Activated CD4-positive, alpha-beta T cell treated with anti-CD3 and anti-CD28 coated beads, Interleukin-2, amount 50 U/mL, for 48 hours (primary cell): ENCODE data around the gene LRRC75A.
"Not testable (repeated sequence)": the region's sequence is repeated elsewhere in the genome, so short reads cannot be mapped to it uniquely, and the experiment has no call there.

Experiments
- DNase-seq, 2 experiments: peaks; one replicate each; pipeline ENCODE4 v3.0.0-alpha.2; 2020

Gene LRRC75A, protein sequence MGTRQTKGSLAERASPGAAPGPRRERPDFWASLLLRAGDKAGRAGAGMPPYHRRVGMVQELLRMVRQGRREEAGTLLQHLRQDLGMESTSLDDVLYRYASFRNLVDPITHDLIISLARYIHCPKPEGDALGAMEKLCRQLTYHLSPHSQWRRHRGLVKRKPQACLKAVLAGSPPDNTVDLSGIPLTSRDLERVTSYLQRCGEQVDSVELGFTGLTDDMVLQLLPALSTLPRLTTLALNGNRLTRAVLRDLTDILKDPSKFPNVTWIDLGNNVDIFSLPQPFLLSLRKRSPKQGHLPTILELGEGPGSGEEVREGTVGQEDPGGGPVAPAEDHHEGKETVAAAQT

DNA sequence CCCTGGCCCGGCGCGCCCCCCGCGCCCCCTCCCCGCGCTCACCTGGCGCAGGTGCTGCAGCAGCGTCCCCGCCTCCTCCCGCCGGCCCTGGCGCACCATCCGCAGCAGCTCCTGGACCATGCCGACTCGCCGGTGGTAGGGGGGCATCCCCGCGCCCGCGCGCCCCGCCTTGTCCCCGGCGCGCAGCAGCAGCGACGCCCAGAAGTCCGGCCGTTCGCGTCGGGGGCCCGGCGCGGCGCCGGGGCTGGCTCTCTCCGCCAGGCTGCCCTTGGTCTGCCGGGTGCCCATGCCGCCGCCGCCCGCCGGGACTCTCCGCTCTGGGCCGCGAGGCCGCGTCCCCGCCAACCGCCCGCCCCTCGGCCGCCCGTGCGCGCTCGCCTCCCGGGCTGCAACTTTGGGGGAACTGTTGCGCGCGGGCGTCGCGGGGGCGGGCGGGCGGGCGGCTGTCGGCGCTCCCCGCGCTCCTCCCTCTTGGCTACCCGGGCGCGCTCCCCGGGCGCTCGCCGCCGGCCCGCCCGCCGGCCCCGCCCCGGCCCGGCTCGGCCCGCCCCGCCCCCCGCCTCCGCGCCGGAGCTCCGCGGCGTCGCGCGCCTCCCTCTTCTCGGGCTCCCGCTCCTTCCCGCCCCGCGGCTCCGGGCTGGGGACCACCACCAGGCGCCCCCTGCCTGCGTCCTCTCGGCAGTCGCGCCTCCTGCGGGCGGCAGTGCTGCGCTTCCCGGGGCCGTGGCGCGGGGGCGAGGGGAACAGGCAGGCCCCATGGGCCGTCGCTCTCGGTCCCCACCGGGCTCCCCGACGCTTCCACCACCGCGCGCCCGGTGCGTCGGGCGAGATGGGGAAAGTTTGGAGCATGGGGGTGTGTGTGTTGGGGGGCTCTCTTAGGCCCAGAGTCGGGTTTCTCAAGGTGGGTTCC lies at the start of gene LRRC75A:
Gene LRRC75A (minus strand): TSS at position 491 of the 910 bp plus-strand sequence. CDS start 203 bp downstream, at position 288.
- DNase-seq = peak; percentile 47 to 52

DNA sequence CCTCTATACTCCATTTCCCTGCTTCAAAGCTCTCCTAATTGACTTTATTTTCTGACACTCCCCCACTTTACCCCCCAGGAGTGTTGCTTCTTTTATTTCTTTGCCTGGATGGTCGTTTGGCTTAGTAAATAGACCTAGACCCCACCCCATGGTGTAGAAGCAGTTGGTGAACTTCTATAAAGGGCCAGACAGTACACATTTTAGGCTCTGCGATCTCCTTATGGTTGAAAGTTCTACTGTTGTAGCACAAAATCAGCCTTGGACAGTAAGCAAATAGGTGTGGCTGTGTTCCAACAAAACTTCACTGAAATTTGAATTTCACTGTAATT lies 45.1 kb upstream of the LRRC75A start:
- no peak for DNase-seq

DNA sequence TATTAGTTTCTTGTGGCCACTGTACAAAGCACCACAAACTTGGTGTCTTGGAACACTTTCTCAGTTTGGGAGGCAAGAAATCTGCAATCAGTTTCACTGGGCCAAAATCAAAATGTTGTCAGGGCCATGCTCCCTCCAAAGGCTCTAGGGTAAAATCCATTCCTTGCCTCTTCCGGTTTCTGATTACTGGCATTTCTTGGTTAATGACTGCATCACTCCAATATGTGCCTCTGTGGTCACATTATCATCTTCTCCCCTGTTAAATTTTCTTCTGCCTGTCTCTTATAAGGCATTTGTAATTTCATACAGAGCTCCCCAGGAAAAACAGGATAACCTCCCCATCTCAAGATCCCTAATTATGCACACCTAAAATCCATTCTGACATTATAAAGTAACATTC lies 42.2 kb upstream of the LRRC75A start:
- no peak for DNase-seq

DNA sequence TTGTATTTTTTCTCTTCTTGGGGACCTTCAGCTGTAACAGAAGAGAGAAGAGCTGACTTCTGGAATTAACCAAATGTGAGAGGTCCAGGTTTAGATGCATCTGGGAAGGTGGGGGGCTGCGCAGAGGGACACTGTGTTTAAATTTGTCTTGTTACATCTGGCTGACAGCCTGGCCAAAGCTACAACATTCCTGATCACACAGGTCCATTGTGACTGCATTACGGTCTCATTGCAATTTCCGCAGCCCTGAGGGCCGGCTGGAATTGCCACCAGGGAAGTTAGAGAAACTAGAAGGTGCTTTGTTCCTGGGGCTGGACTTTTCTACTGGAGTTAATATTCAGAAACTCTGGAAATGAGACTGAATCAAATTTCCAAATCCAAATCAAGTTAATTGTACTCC lies 37.9 kb upstream of the LRRC75A start:
- no peak for DNase-seq

DNA sequence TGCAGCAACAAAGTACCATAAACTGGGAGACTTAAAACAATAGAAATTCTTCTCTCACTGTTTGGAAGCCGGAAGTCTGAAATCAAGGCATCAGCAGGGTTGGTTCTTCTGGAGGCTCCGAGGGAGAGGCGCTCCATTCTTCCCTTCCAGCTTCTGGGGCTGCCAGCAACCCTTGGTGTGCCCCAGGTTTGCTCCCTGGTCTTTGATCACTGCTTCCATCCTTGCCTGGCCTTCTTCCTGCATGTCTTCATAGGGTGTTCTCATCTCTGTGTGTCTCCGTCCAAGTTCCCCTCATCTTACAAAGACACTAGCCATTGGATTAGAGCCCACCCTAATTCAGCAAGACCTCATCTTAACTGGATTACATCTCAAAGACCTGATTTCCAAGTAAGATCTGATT lies 35.3 kb upstream of the LRRC75A start:
- no peak for DNase-seq

DNA sequence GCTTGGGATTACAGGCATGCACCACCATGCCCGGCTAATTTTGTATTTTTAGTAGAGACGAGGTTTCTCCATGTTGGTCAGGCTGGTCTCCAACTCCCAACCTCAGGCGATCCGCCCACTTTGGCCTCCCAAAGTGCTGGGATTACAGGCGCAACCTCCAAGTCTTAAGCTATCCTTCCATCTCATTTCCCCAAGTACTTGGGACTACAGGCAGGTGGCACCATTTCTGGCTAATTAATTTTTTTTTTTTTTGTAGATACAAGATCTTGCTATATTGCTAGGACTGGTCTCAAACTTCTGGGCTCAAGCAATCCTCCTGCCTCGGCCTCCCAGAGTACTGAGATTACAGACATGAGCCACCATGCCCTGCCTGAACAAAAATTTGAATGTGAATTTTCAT lies 33.6 kb upstream of the LRRC75A start:
- not testable (repeated sequence) for DNase-seq

DNA sequence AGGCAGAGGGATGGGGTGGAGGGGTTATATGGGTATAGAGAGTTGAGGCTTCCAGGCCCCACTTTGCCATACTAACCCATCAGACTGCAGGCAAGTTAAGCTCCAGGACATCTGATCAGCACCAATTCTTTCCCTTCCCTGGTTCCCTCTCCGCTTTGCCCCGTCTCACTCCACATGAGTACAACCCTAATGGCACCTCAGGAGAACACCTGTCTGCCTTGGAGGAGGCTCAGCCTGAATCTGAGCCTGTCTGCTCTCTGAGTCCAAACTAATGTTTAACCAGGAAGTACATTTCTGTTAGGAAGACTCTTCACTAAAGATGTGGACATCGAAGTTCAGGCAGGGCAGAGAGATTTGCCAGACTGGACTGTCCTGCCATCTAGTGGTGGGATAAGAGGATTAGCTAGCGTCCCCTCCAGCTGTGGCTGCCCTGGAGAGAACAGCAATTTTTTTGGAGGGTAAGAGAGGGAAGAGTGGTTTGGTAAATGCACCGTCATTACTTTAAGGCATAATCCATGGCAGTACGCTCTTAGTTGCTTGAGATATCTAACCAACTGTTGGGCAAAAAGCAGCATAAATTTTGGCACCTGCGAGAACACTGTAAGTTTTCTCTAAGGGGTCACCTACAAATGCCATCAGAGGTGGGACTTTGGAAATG lies 29.2 kb upstream of the LRRC75A start:
- DNase-seq = peak; percentile 58 to 69

DNA sequence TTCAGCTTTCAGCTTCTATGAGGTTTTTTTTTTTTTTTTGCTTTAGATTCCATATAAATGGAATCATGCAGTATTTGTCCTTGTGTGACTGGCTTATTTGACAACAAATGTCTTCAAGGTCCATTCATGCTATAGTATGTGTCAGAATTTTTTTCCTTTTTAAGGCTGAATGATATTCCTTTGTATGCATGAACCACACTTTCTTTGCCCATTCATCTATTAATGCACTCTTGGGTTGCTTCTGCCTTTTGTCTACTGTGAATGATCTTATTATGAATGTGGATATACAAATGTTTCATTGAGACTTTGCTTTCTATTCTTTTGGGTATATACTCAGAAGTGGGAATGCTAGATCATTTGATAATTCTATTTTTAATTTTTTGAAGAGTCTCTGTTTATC lies 27.0 kb upstream of the LRRC75A start:
- no peak for DNase-seq

DNA sequence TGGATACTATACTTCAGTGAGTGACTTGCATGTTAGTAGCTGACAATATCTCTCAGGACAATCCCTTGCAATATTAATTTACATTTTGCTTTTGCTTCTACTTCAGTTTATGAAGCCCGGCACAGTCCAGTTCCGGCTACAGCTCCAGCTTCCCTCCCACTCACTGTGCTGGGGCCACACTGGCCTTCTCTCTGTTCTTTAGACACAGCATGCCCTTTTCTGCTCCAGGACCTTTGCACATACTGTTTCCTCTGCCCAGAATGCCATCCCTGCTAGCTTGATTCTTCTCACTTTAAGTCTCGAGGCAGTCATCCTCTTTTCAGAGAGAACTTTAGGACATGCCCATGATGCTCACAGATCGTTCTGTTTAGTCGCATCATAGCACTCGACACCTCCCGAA lies 25.5 kb upstream of the LRRC75A start:
- no peak for DNase-seq

DNA sequence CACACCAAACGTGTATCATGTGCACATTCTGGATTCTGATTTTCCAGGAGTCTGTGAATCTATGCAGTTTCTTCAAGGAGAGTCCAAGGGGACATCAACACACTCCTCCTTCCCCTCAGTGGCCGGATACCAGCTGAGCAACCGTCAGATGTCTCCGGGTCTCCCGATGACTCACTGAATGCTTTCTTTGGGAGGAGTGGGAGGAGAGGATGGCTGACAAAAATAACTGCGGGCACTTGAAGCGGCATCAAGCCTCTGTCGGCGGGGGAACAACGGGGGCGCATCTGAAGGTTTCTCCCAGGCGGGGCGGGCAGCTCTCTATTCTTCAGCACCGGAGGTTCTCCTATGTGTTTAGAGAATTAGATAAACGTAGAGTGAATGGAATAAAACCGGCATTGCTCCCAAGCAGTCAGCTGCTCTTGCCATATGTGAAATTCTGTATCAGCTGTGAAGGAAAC lies 24.6 kb upstream of the LRRC75A start:
- no peak for DNase-seq

DNA sequence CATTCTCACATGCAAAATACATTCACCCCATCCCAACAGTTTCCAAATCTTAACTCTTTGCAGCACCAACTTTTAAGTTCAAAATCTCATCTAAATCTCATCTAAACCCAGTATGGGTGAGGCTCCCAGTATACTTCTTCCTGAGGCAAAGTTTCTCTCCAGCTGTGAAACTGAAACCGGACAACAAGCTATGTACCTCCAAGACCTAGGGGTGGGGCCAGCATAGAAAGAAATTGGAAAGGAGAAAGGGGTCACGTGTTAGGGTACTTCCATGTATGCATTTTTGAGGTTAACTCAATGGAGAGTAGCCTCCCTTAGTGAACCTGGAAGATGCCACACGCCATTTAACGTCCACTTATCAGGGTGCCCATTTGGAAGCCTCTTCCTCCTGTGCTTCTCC lies 23.9 kb upstream of the LRRC75A start:
- no peak for DNase-seq

DNA sequence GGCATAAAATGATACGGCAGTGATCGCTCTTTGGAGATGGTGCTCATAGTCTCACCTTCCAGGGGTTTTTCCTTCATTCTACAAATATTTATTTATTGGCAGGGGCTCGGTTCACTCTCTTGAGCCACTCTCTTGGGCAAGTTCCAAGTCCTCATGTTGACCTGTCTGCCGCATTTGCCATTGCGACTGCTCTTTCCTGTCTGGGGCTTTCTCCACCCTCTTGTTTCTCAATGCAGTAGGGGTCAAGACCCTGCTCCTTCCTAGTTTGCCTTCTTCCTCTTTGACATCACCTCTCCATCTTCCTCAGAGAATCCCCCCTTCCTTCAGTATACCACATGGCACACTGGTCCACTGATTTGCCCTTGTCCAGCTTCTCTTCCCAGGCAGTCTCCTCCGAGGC lies 21.9 kb upstream of the LRRC75A start:
- no peak for DNase-seq

DNA sequence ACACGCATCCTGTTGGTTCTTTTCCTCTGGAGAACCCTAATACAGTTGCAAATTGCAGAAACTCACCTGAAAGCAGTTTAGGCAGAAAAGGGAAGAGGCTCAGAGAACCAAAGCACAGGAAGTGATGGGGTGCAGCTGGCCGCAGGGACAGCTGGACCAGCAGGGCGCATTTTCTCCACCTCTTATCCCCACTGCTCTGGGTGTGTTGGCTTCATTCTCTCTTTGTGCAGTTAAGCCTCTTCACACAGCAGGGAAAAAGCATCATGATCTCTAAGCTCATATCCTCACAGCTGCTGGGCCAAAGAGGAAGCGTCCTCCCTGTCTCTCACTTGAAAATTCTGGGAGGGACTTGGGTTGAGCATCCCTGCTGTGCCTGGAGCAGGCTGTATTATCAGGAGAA lies 20.0 kb upstream of the LRRC75A start:
- DNase-seq = no peak

DNA sequence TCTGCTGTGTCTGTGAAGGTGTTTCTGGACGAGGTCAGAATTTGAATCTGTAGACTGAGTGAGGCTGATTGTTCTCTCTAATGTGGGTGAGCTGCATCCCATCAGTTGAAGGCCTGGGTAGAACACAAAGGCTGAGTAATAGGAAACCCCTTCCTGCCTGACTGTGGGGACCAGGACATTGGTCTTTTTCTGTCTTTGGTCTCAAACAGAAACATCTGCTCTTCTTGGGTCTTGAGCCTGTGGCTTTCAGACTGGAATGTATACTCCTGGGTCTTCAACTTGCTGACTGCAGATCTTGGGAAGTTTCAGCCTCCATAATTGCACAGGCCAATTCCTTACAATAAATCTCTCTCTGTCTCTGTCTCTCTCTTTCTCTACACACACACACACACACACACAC lies 19.6 kb upstream of the LRRC75A start:
- DNase-seq = no peak

DNA sequence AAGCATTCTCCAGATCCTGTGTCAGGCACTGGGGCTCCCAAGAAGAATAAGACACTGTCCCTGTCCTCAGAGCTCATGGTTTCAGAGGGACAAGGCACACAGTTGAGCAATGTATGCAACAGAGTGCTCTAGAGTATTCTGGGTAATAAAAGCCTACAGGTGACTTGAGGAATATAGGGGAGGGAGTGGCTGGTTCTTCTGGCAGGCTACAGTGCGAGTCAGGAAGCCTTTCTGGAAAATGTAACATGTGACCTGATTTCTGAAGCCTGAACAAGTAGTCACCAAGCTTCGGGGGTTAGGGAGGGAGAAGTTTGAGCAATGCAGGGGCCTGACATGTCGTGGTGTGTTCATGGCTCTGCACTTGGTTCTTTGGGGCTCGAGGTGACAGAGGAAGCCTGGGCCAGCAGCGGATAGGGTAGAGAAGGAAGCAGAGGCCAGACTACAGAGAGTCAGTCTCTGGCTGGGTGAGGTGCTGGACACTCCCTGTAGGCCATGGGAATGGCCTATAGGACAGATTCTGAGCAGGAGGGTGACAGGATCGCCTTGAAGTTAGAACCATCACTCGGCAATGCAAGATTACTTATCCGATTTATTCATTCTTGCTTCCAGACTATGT lies 16.0 kb upstream of the LRRC75A start:
- no peak for DNase-seq

DNA sequence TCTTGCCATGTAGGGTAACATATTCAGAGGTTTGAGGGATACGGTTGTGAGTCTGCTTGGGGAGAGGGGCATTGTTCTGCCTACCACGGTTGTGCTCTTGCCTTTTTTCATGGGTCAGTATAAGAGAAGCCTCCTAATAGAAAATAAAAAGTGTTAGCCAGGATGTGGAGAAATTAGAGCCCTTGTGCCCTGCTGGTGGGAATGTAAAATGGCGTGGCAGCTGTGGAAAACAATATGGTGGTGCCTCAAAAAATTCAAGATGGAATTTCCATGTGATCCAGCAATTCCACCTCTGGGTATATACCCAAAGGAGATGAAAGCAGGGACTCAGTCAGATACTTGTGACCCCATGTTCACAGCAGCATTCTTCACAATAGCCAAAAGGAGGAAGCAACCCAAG lies 14.2 kb upstream of the LRRC75A start:
- no peak for DNase-seq

DNA sequence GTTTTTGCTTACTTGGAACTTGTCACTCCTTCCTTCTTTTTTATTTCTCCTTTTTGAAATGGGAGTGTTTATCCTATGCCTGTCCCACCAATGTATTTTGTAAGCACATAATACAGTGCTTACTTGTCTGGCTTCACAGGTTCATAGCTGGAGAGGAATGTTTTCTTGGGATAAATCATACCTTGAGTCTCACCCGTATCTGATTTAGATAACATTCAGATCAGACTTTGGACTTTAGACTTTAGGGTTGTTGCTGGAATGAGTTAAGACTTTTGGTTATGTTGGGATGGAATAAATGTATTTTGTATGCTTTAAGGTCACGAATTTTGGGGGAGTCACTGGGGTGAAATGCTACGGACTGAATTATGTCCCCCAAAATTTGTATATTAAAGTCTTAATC lies 13.0 kb upstream of the LRRC75A start:
- DNase-seq = no peak

DNA sequence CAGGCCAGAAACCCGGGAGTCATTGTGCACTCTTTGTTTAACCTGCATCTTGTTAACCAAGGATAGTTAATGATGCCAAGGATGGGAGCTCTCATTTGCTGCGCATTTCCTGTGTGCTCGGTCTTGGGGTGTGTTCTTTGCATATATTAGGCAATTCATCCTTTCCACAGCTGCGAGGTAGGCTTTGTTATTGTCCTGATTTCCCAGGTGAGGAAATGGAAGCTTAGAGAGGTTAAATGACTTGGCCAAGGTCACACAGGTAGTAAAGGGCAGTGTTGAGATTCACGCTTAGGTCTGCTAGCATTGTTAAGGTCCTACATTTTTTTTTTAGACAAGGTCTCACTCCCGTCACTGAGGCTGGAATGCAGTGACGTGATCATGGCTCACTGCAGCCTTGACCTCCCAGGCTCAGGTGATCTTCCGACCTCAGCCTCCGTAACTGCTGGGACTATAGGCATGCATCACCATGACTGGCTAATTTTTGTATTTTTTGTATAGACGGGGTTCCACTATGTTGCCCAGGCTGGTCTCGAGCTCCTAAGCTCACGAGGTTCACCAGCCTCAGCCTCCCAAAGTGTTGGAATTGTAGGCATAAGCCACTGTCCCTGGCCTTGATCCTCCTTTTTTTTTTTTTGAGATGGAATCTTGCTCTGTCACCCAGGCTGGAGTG lies 5.0 kb upstream of the LRRC75A start:
- no peak for DNase-seq

DNA sequence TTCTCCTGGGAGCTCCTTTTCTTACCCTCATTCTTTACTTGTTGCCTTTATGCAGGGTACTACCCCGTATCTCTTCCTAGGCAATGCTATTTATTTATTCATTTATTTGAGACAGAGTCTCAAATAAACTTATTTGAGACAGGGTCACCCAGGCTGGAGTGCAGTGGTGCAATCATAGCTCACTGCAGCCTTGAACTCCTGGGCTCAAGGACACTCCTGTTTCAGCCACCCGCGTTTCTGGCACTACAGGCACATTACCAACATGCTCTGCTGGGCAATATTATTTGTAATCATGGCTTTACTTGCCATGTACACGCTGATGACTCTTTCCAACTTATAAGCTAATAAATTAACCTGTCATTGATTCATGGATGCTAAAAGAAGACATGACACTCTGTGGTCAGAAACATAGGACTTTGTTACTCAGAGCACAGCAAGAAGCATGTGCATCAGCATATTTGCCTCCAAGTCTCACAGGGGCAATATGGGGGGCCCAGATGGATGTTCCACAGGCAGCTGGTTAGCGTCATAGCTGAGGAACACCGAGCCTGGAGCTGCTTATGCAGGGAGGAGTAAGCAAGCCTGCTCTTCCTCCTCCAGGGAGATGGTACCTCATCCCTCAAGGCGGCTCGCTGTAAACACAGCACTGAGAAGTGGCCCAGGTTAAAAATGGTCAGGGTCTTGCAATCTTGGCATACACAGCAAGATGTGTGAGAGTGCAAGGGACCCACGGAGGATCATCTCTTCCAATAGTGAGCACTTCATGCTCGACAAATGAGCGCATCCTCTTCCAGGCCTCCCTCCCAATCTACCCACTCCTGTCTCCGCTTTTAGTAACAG lies 4.2 kb upstream of the LRRC75A start:
- DNase-seq = no peak

DNA sequence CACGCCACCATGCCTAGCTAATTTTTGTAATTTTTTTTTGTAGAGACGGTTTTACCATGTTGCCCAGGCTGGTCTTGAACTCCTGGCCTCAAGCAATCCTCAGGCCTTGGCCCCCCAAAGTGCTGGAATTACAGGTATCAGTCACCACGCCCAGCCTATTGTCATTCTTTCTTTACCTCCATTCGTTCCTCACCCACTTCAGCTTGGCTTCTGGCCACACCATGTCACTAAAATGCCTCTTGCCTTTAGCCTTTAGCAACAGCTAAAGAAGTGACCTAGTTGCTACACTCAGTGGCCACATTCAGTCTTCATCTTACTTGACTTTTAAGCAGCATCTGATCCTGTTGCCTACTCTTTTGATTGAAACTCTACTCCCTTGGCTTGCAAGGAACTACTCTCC lies 3.6 kb upstream of the LRRC75A start:
- DNase-seq = no peak

DNA sequence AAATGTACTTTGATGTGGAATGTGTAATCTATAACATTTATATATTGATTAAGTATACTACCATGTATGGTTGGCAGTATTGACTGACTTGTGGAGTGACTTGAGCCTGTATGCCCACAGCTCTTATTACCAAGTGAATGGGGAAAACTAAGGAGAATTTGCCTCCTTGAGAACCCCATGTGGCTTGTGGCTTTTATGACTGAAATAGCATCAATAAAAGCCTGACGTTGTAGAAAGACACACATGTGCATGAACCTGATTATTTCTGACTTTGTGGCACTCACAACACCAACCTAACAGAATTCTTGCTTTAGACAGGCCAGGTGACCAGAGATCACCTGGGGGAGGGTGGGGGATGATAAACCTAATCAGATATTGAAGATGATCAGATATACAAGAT lies 2.1 kb upstream of the LRRC75A start:
- DNase-seq = no peak
